ENCODE measurements around the gene CCDC152. TPM values are rescaled to one million over a fixed set of nuclear protein-coding genes. Genes with fewer than 3 reads are reported as not detected.
"Not testable (repeated sequence)": the region's sequence is repeated elsewhere in the genome, so short reads cannot be mapped to it uniquely, and the experiment has no call there.

CCDC152 gene
- total RNA-seq, 1 donor from 2014 or later, result 0.70 TPM

GRCh38 chr5:42843675-42844292 lies 87.2 kb downstream of the CCDC152 start:
- no peak for DNase-seq (ENCODE audit: low spot score)
- ATAC-seq, result peak; percentile 14

GRCh38 chr5:42844408-42844807 lies 87.8 kb downstream of the CCDC152 start:
- not testable (repeated sequence) for DNase-seq (ENCODE audit: low spot score); ATAC-seq

DNA sequence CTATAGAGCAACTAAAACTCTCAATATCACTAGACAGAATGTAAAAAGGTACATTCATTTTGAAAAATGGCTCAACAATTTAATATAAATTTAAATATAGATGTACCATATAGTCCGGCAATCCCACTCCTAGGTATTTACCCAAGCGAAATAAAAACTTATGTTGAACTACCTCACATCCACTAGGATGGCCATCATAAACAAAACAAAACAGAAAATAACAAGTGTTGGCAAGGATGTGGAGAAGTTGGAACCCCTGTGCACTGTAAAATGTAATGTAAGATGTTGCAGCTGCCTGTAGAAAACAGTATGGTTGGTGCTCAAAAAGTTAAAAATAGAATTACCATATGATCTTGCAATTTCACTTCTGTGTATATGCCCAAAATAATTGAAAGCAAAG lies 91.9 kb downstream of the CCDC152 start:
- DNase-seq (ENCODE audit: low spot score) (no peak), ATAC-seq (no peak)

- ATAC-seq, result no peak
- no peak for DNase-seq (ENCODE audit: low spot score)
Measured at GRCh38 chr5:42851481-42851880, 94.9 kb downstream of the CCDC152 start.

Other genes starting within 250 kb of the CCDC152 start
- gene SELENOP, start 55.1 kb downstream of the CCDC152 start, total RNA-seq, result 2,099 TPM